GM20000 (cell line): ENCODE results near the gene TBC1D14.

Experiments used
- DNase-seq: peaks from one replicate; pipeline ENCODE4 v3.0.0; 2012; ENCODE audit warnings: low spot score
- TF ChIP-seq, protein P1 (sequence below): IDR thresholded peaks from 2 replicates; pipeline ENCODE4 v1.5.1; 2012; ENCODE audit warnings: mild to moderate bottlenecking, control low read depth; ENCODE audit errors: extremely low read depth, missing control alignments

Gene TBC1D14

DNA sequence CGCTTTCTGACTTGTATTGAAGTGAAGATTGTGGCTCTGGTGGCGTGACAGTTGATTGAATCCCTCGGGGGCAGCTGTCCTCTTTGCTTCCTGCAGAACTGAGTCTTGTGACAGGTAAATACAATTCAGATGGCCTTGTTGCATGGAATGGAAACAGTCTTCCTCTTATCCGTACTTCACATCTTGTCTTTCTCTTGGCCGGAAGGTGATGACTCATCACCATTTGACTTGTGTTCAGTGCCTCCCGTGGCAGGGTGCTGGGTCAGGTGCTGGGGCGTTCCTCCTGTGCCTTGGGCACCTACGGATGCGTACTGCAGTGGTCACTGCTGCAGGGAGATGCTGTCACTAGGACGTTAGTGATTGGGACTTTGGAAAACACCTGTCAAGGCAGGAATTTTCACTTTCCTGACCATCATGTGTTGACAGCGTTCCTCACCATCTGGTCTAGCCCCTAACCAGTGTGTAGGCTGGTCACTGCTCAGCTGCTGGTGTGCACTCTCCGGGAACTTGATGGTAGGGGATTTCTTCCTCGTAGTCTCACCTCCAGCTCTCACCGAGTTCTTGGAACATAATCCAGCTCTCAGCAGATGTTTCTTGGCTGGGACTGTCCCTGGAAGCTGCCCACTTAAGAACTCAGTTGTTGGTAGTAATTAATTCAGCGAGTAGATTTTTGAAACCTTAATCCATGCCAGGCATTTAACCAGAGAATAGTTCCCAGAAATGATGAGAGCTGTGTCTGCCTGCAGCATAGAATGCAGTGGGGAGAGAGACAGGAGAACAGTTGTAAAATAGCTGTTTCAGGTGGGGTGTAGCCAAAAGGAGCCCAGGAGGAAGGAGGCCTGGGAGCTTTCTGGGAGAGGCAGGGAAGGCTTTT, 7.2 kb downstream of the TBC1D14 start:
- TF ChIP-seq, protein P1, sequence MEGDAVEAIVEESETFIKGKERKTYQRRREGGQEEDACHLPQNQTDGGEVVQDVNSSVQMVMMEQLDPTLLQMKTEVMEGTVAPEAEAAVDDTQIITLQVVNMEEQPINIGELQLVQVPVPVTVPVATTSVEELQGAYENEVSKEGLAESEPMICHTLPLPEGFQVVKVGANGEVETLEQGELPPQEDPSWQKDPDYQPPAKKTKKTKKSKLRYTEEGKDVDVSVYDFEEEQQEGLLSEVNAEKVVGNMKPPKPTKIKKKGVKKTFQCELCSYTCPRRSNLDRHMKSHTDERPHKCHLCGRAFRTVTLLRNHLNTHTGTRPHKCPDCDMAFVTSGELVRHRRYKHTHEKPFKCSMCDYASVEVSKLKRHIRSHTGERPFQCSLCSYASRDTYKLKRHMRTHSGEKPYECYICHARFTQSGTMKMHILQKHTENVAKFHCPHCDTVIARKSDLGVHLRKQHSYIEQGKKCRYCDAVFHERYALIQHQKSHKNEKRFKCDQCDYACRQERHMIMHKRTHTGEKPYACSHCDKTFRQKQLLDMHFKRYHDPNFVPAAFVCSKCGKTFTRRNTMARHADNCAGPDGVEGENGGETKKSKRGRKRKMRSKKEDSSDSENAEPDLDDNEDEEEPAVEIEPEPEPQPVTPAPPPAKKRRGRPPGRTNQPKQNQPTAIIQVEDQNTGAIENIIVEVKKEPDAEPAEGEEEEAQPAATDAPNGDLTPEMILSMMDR: no peak
- DNase-seq: no peak

- TF ChIP-seq, protein P1: peak; percentile 36
- peak; percentile 70 for DNase-seq
Observed at GRCh38 chr4:6917461-6918271, 8.0 kb downstream of the TBC1D14 start.

GRCh38 chr4:6918338-6918737, 8.7 kb downstream of the TBC1D14 start:
- no peak for DNase-seq
- TF ChIP-seq, protein P1: no peak

- no peak for DNase-seq
- TF ChIP-seq, protein P1: no peak
Observed at GRCh38 chr4:6920171-6920570, 10.5 kb downstream of the TBC1D14 start.

DNA sequence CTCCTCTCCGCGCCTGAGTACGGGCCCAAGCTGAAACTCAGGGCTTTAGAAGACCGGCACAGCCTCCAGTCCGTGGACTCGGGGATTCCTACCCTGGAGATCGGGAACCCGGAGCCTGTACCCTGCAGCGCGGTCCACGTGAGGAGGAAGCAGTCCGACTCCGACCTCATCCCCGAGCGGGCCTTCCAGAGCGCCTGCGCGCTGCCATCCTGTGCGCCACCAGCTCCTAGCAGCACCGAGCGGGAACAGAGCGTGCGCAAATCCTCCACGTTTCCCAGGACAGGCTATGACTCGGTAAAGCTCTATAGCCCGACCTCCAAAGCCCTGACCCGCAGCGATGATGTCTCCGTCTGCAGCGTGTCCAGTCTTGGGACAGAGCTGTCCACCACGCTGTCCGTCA, 13.9 kb downstream of the TBC1D14 start:
- TF ChIP-seq, protein P1: no peak
- DNase-seq: no peak

- TF ChIP-seq, protein P1: no peak
- DNase-seq: no peak
Observed at GRCh38 chr4:6924361-6924779, 14.7 kb downstream of the TBC1D14 start.

DNA sequence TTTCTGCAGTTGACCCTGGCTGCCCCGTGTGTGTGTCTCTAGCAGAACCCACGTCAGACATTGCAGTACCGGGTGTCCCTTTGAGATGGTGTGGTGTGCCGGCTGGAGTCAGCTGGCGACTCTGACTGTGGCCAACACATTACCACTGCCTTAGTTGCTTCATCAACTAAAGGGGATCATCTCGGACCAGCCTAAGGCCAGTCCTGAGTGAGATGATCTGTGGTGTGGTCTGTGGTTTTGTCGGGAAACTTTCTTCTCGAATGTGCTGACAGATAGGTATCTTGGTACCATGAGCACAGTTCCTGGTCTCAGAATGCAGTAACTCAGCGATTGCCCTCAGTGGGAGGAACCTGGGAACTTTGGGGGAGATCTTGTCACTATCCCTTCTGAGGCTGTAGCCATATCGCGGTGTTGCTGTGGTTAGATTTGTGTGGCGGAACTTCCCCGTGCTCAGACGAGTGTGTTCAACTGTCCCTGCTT, 15.8 kb downstream of the TBC1D14 start:
- no peak for DNase-seq
- TF ChIP-seq, protein P1: no peak
